RWPE2 (cell line): ENCODE data around the gene GPR173.

Experiments
- ATAC-seq: fragments of 200-7000 bp; cut with Tn5 transposase; 3 replicates; pipeline ENCODE4 v1.9.1; 2021; ENCODE audit warnings: low read depth
- DNase-seq: peaks from one replicate; pipeline ENCODE4 v3.0.0-alpha.2; 2020; ENCODE audit warnings: low spot score
- H3K27ac ChIP-seq: fragments of 450-650 bp; 2 replicates; pipeline ENCODE4 v1.5.1; 2017; ENCODE audit warnings: mild to moderate bottlenecking; ENCODE audit not compliant: poor library complexity, severe bottlenecking
- H3K27me3 ChIP-seq: fragments of 250-450 bp; sonication (Bioruptor Pico); 2 replicates; pipeline ENCODE4 v1.5.1; 2021; ENCODE audit warnings: mild to moderate bottlenecking, moderate library complexity; ENCODE audit not compliant: insufficient read depth, poor library complexity, severe bottlenecking
- H3K36me3 ChIP-seq: fragments of 250-450 bp; sonication (Bioruptor Pico); 2 replicates; pipeline ENCODE4 v1.5.1; 2020; ENCODE audit warnings: low read depth, mild to moderate bottlenecking, moderate library complexity
- H3K4me1 ChIP-seq: fragments of 250-450 bp; sonication (Bioruptor Pico); 2 replicates; pipeline ENCODE4 v1.5.1; 2021; ENCODE audit warnings: mild to moderate bottlenecking, moderate library complexity; ENCODE audit not compliant: insufficient read depth, poor library complexity, severe bottlenecking
- H3K4me3 ChIP-seq: fragments of 250-450 bp; sonication (Bioruptor Pico); 2 replicates; pipeline ENCODE4 v1.5.1; 2021; ENCODE audit warnings: mild to moderate bottlenecking, moderate library complexity; ENCODE audit not compliant: severe bottlenecking
- H3K9me3 ChIP-seq: fragments of 250-450 bp; sonication (Bioruptor Pico); 2 replicates; pipeline ENCODE4 v1.5.1; 2021; ENCODE audit warnings: mild to moderate bottlenecking, moderate library complexity; ENCODE audit not compliant: severe bottlenecking
- CTCF ChIP-seq: fragments of 450-650 bp; IDR thresholded peaks from one replicate; pipeline ENCODE4 v1.5.1; 2017; ENCODE audit warnings: mild to moderate bottlenecking, moderate library complexity; ENCODE audit not compliant: poor library complexity, severe bottlenecking

Gene GPR173

DNA sequence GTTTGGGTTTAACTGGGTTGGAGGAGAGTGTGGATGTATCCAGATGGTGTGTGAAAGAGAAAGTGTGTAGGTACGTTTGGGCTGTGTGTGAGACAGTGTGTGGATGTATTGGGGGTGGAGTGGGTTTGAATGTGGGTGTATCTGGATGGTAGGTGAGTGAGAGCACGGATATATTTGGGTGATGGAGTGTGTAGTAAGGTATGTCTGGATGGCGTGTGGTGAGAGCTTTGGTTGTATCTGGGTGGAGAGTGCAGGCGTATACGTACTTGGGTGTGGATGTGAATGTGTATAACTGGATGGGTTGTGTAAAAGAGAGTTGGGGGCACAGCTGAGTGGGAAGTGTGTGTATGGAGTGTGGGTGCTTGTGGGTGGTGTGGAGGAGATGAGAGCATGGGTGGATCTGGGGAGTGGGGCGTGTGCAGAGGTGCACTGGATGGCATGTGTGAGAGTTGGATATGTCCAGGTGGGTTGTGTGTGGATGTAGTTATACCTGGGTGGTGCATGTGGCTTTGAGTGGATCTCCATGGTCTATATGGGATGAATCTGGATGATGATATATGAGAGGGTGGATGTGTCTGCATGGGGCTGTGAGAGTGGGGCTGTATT lies 6.8 kb downstream of the GPR173 start:
- ATAC-seq (no peak), DNase-seq (no peak)
- Histone ChIP-seq H3K27me3 (no peaks in the 10 kb centered on the region), H3K27ac (no peak overlapping the region), H3K9me3 (no peaks in the 10 kb centered on the region), H3K36me3 (no peaks in the 10 kb centered on the region), H3K4me3 (no peak overlapping the region), H3K4me1 (no peaks in the 10 kb centered on the region)
- TF ChIP-seq CTCF = no peak

DNA sequence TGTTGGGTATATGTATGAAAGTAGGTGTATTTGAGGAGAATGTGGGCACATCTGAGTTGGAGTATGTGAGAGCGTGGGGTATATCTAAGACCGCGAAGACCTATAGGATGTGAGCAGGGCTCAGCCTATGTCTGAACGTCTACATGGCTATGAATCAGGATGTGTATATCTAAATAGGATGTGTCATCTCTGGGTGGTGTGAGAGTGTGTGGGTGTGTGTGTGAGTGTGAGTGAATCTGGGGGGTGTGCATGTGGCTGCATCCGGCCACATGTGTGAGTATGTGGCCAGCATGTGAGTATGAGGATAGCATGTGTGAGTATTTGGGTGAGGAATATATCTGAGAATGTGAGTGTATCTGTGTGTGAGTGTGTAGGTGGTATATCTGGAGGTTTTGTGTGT lies 7.7 kb downstream of the GPR173 start:
- ATAC-seq = no peak
- Histone ChIP-seq H3K27me3 (no peaks in the 10 kb centered on the region), H3K4me3 (no peak overlapping the region), H3K4me1 (no peaks in the 10 kb centered on the region), H3K36me3 (no peaks in the 10 kb centered on the region), H3K9me3 (no peaks in the 10 kb centered on the region), H3K27ac (no peak overlapping the region)
- no peak for DNase-seq
- no peak for TF ChIP-seq CTCF

- H3K4me1 ChIP-seq = no peaks in the 10 kb centered on the region
- H3K4me3 ChIP-seq = no peak overlapping the region
- no peaks in the 10 kb centered on the region for H3K9me3 ChIP-seq
- TF ChIP-seq CTCF = no peak
- H3K27me3 ChIP-seq = no peaks in the 10 kb centered on the region
- no peaks in the 10 kb centered on the region for H3K36me3 ChIP-seq
- ATAC-seq = no peak
- DNase-seq = no peak
- no peak overlapping the region for H3K27ac ChIP-seq
These were observed 16.5 kb downstream of the GPR173 start for GRCh38 chrX:53065104-53065503.

GRCh38 chrX:53071064-53071463 lies 22.5 kb downstream of the GPR173 start:
- Histone ChIP-seq H3K9me3 (no peaks in the 10 kb centered on the region), H3K4me3 (no peak overlapping the region), H3K4me1 (peaks cover 5% of the 10 kb centered on the region), H3K27me3 (no peaks in the 10 kb centered on the region), H3K27ac (no peak overlapping the region), H3K36me3 (no peaks in the 10 kb centered on the region)
- TF ChIP-seq CTCF = no peak
- DNase-seq (no peak), ATAC-seq (no peak)

DNA sequence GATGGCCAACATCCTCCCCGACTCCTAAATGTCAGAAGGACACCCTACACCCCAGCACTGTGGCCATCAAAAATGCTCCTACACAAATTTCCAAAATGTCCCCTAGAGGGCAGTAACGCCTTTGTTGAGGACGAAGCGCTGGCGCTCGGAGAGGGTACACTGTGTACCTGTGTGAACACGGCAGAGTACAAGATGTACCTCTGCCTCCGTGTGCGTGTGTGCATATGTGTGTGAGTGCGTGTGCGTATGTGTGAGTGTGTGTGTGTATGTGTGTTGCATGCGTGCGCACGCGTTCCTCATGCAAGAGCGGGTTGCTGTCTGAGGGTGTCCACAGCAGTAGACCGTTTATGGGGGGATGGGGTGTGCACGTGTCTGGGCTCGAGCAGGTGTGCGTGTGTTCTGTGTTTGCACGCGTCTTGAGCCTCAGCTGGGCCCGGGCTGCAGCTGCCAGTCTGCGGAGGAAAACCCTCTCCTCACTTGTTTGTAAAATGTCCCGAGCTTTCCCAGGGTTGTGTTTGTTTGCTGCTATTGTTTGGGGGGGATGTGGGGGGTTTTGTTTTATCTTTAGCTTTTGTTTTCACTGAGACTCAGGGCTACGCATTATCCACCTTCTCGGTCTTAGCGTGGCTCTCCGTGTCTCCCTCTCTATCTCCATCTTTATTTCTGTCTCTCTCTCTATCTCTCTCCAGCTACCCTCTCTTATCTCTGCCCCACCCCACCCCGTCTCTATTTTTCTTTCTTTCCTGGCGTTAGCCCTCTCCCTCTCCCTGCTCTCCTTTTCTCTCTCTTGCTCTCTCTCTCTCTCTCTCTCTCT lies 23.2 kb downstream of the GPR173 start:
- Histone ChIP-seq H3K4me3 (peak overlapping the region; percentile 28), H3K36me3 (no peaks in the 10 kb centered on the region), H3K4me1 (peaks cover 5% of the 10 kb centered on the region), H3K9me3 (no peaks in the 10 kb centered on the region), H3K27ac (peak overlapping the region; percentile 25), H3K27me3 (no peaks in the 10 kb centered on the region)
- DNase-seq (no peak), ATAC-seq (peak; percentile 83)
- TF ChIP-seq CTCF = peak; percentile 72
